Endodermal cell (in vitro differentiated cells): Measurements from ENCODE around the gene TRIM74. TPM values are rescaled to one million over a fixed set of nuclear protein-coding genes. Genes with fewer than 3 reads are reported as not detected.
"Not testable (repeated sequence)": the region's sequence is repeated elsewhere in the genome, so short reads cannot be mapped to it uniquely, and the experiment has no call there.

Experiments used
- DNase-seq: peaks from one replicate; pipeline ENCODE4 v3.0.0-alpha.2; 2017
- H3K27ac ChIP-seq: 2 replicates; pipeline ENCODE4 v1.5.1; 2013; ENCODE audit warnings: mild to moderate bottlenecking, low read depth, low read length, moderate library complexity
- H3K27me3 ChIP-seq: 2 replicates; pipeline ENCODE4 v1.6.1; 2013; ENCODE audit warnings: mild to moderate bottlenecking, low read length, moderate library complexity; ENCODE audit not compliant: insufficient read depth, control insufficient read depth, poor library complexity, severe bottlenecking
- H3K36me3 ChIP-seq: 2 replicates; pipeline ENCODE4 v1.7.0; 2013; ENCODE audit warnings: mild to moderate bottlenecking, low read length, moderate library complexity; ENCODE audit not compliant: control insufficient read depth, insufficient read depth
- H3K4me1 ChIP-seq: one replicate; pipeline ENCODE4 v1.7.0; 2013; ENCODE audit warnings: low read length; ENCODE audit not compliant: control insufficient read depth, insufficient read depth
- H3K4me3 ChIP-seq: 2 replicates; pipeline ENCODE4 v1.5.1; 2013; ENCODE audit warnings: mild to moderate bottlenecking, low read length, moderate library complexity
- H3K9ac ChIP-seq: 2 replicates; pipeline ENCODE4 v1.6.1; 2013; ENCODE audit warnings: mild to moderate bottlenecking, low read length, moderate library complexity; ENCODE audit not compliant: poor library complexity, severe bottlenecking; ENCODE audit errors: extremely low read depth
- H3K9me3 ChIP-seq: 2 replicates; pipeline ENCODE4 v1.6.1; 2013; ENCODE audit warnings: mild to moderate bottlenecking, low read length, moderate library complexity; ENCODE audit not compliant: control insufficient read depth
- H3K27ac Mint-ChIP-seq: 2 replicates; pipeline ENCODE4 v1.8.0; 2020; ENCODE audit warnings: mixed read lengths
- H3K27me3 Mint-ChIP-seq: 2 replicates; pipeline ENCODE4 v1.8.0; 2021; ENCODE audit warnings: mild to moderate bottlenecking, mixed read lengths; ENCODE audit not compliant: insufficient read depth
- H3K36me3 Mint-ChIP-seq: 2 replicates; pipeline ENCODE4 v1.8.0; 2020; ENCODE audit warnings: low read depth, mixed read lengths
- H3K4me1 Mint-ChIP-seq: 2 replicates; pipeline ENCODE4 v1.8.0; 2020; ENCODE audit warnings: mixed read lengths
- H3K4me3 Mint-ChIP-seq: 2 replicates; pipeline ENCODE4 v1.8.0; 2020; ENCODE audit warnings: mild to moderate bottlenecking, moderate library complexity, mixed read lengths
- H3K9me3 Mint-ChIP-seq: 2 replicates; pipeline ENCODE4 v1.8.0; 2020; ENCODE audit warnings: mild to moderate bottlenecking, mixed read lengths
- WGBS, 2 experiments: methylation state at CpG; one replicate each; pipeline versions ENCODE4 v1.1.5 to v1.1.7; 2013; ENCODE audit warnings: missing lambda C conversion rate in 2 of 2, mixed read lengths in 1 of 2; ENCODE audit not compliant: insufficient coverage in 1 of 2, insufficient read length in 1 of 2; 5-methylcytosine and 5-hydroxymethylcytosine counted together
- total RNA-seq, 2 donors: library from RNA; stranded (reverse); fragmentation: NEBNext Ultra II Directional in 1 of 2; extraction: Animal tissue kit (Norgen Biotek cat#: 25700) in 1 of 2; gene quantifications; 2 replicates in 1 of 2; 3 replicates in 1 of 2; pipeline ENCODE4 v1.2.1, GENCODE V29; 2021

Gene TRIM74
- total RNA-seq, 2 donors from 2014 or later = 0.55 TPM; not detected in 1

DNA sequence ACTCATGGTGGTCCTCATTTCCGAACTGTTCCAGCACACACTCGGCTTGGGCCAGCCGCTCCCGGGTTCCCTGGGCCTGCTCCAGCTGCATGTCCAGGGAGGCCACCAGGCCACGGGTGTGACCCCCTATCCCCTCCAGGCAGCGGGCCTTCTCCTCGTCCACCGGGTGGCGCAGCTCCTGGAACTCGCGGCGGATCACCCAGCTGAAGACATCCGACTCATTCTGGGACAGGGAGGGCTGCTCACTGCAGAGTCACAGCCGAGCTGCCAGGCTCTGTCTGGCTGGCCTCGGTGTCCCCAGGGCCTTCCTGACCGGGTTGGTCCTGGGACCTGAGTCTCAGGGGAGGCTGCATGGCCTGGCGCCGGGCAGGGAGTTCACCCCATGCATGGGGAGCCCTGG lies 9.2 kb downstream of the TRIM74 start:
- H3K9me3 Mint-ChIP-seq, H3K27ac Mint-ChIP-seq, H3K9ac ChIP-seq, H3K27me3 Mint-ChIP-seq, H3K27ac ChIP-seq, H3K27me3 ChIP-seq, H3K4me3 ChIP-seq, H3K4me1 ChIP-seq, H3K36me3 ChIP-seq, H3K4me1 Mint-ChIP-seq, H3K36me3 Mint-ChIP-seq, H3K9me3 ChIP-seq, H3K4me3 Mint-ChIP-seq, DNase-seq: not testable (repeated sequence)
- WGBS, 2 experiments = 100% methylated on average over 1 of the region's 18 CpGs; no CpG with 5 or more reads in 1 of the 2 experiments

DNA sequence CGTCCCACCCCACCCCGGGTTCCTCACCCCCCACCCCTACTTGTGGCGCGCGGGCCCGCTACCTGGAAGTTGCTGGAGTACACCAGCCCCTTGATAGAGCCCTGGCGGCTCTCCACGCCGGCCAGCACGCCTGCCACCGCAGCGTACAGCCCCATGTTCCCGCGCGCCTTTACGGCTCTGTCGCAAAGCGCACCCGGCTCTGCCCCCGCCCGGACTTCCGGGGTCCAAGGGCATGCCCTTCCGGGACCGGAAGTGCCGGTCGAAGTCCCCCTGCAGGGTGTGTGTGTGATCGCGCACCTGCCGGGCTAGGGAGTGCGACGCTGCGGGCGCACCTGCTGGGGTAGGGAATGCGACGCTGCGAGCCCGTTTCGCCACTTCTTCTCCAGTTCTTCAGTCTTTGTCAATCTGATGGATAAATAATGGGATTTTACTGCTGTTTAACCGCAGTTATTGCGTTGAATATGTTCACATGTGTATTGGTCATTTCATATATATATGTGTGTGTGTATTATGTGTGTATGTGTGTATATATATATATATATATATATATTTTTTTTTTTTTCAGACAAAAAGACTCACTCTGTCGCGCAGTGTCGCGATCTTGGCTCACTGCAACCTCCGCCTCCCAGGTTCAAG lies 14.6 kb downstream of the TRIM74 start:
- not testable (repeated sequence) for H3K27ac Mint-ChIP-seq, H3K36me3 ChIP-seq, H3K4me1 ChIP-seq, H3K4me1 Mint-ChIP-seq, H3K27me3 Mint-ChIP-seq, H3K4me3 Mint-ChIP-seq, DNase-seq, H3K9me3 Mint-ChIP-seq, H3K4me3 ChIP-seq, H3K27ac ChIP-seq, H3K9ac ChIP-seq, H3K27me3 ChIP-seq, H3K36me3 Mint-ChIP-seq, H3K9me3 ChIP-seq
- no CpG with 5 or more reads among the region's 45 CpGs for WGBS, 2 experiments

- H3K36me3 ChIP-seq, H3K9ac ChIP-seq, H3K27ac ChIP-seq, H3K27ac Mint-ChIP-seq, H3K9me3 Mint-ChIP-seq, H3K27me3 Mint-ChIP-seq, H3K4me1 ChIP-seq, H3K4me1 Mint-ChIP-seq, H3K36me3 Mint-ChIP-seq, H3K9me3 ChIP-seq, DNase-seq, H3K27me3 ChIP-seq, H3K4me3 Mint-ChIP-seq: not testable (repeated sequence)
- peak overlapping the region; percentile 68 for H3K4me3 ChIP-seq
- no CpG with 5 or more reads among the region's 43 CpGs for WGBS, 2 experiments
These were observed 15.2 kb downstream of the TRIM74 start for GRCh38 chr7:72953901-72954562.

DNA sequence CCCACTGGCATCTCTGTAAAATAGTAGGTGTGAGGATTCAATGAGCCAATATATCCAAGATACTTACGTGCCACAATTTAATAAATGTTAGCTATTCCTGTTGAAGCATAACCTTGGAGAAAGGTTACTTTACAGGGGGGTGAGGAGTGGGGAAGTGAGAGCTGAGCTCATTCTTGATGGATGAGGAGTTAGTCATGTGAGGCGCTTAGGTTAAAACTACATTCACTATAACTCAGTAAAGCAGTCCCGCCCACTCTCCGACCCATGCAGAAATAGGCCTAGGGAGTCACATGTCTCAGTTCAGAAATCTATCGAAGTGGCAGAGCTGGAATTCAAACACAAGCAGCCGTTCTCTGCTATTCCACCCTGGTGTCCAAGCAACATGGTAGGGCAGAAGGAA lies 18.8 kb downstream of the TRIM74 start:
- not testable (repeated sequence) for DNase-seq, H3K27ac Mint-ChIP-seq, H3K4me3 Mint-ChIP-seq, H3K27ac ChIP-seq, H3K9me3 Mint-ChIP-seq, H3K27me3 Mint-ChIP-seq, H3K36me3 ChIP-seq, H3K27me3 ChIP-seq, H3K9ac ChIP-seq, H3K4me1 ChIP-seq, H3K4me3 ChIP-seq, H3K4me1 Mint-ChIP-seq, H3K36me3 Mint-ChIP-seq, H3K9me3 ChIP-seq
- WGBS, 2 experiments = no CpG with 5 or more reads among the region's 6 CpGs

DNA sequence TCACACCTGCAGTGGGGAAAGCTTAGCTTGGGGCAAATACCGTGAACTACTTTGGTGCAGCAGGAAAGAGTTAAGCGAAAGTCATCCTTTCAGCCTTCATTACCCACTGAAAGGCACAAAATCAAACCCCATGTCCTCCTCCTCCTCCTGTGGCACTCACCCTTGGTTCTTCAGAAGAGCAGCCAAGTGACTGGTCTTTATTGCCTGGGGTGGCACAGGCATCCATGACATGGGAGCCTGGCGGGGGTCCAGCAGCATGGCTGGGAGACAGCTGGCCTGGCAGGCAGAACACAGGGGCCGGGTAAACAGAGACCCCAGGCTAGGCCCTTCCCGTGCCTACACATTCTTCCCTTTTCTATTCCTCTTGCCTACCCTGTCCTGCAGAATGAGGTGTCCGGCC lies 19.6 kb downstream of the TRIM74 start:
- not testable (repeated sequence) for H3K9me3 ChIP-seq, DNase-seq, H3K4me1 ChIP-seq, H3K9ac ChIP-seq, H3K4me3 Mint-ChIP-seq, H3K4me3 ChIP-seq, H3K9me3 Mint-ChIP-seq, H3K27me3 Mint-ChIP-seq, H3K27ac Mint-ChIP-seq, H3K36me3 ChIP-seq, H3K27ac ChIP-seq, H3K27me3 ChIP-seq, H3K4me1 Mint-ChIP-seq, H3K36me3 Mint-ChIP-seq
- WGBS, 2 experiments = 97% methylated on average over 3 of the region's 6 CpGs; no CpG with 5 or more reads in 1 of the 2 experiments

GRCh38 chr7:72949276-72949675 lies 20.0 kb downstream of the TRIM74 start:
- H3K36me3 Mint-ChIP-seq, H3K4me1 ChIP-seq, H3K27ac Mint-ChIP-seq, H3K9ac ChIP-seq, H3K27me3 ChIP-seq, H3K36me3 ChIP-seq, H3K9me3 ChIP-seq, H3K4me3 ChIP-seq, DNase-seq, H3K27me3 Mint-ChIP-seq, H3K4me1 Mint-ChIP-seq, H3K27ac ChIP-seq, H3K4me3 Mint-ChIP-seq, H3K9me3 Mint-ChIP-seq: not testable (repeated sequence)
- 97% methylated on average over 8 of the region's 9 CpGs; no CpG with 5 or more reads in 1 of the 2 experiments for WGBS, 2 experiments

DNA sequence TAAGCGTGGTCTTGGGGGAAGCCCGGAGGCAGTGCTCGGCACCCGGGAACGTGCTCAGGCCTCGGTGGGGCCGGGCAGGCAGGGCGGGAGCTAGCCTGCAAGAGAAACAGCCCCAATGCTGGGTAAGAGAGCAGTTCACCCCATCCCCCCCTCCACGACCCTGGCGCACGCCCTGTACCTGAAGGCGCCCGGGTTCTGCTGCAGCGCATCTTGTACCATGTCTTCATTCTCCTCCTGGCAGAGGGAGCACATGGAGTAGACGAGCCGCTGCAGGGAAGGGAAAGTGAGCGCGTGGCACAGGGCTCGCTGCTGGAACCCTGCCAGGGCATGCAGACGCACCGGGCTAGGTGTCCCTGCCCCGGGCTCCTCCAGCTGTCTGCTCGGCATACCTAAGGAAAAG lies 20.6 kb downstream of the TRIM74 start:
- not testable (repeated sequence) for H3K4me1 Mint-ChIP-seq, H3K36me3 Mint-ChIP-seq, DNase-seq, H3K27me3 ChIP-seq, H3K27me3 Mint-ChIP-seq, H3K9me3 Mint-ChIP-seq, H3K9me3 ChIP-seq, H3K27ac Mint-ChIP-seq, H3K4me3 ChIP-seq, H3K36me3 ChIP-seq, H3K27ac ChIP-seq, H3K4me1 ChIP-seq, H3K9ac ChIP-seq, H3K4me3 Mint-ChIP-seq
- 99 to 100% methylated on average over 2 to 15 of the region's 23 CpGs for WGBS, 2 experiments
